Adrenal gland (tissue), 12 donors: ENCODE data around the gene CD72. TPM values are rescaled to one million over a fixed set of nuclear protein-coding genes. Genes with fewer than 3 reads are reported as not detected.
A peak's percentile ranks its signal among the peaks of the same experiment; 100 is the strongest.

ENCODE experiments used
- DNase-seq, 7 donors: peaks; one replicate each; pipeline ENCODE4 v3.0.0-alpha.2; 2019 to 2020
- H3K27ac ChIP-seq, 5 donors: fragments of 200-600 bp; sonication (generic) in 4 of 5; 1 replicate in 3 of 5; 2 replicates in 2 of 5; pipeline versions ENCODE4 v1.5.1 to v1.8.0; 2016 to 2020; ENCODE audit warnings: mild to moderate bottlenecking in 1 of 5
- H3K27me3 ChIP-seq: fragments of 200-600 bp; 2 replicates; pipeline ENCODE4 v1.8.0; 2021
- H3K36me3 ChIP-seq, 2 donors: fragments of 200-600 bp; replicated peaks in 1 of 2; 1 replicate in 1 of 2; 2 replicates in 1 of 2; pipeline versions ENCODE4 v1.5.1 to v1.8.0; 2018 to 2022
- H3K4me1 ChIP-seq, 2 donors: fragments of 200-600 bp; replicated peaks in 1 of 2; 1 replicate in 1 of 2; 2 replicates in 1 of 2; pipeline versions ENCODE4 v1.5.1 to v1.8.0; 2018 to 2021
- H3K4me3 ChIP-seq, 4 donors: fragments of 200-600 bp; sonication (generic) in 3 of 4; one replicate each; pipeline ENCODE4 v1.5.1; 2016 to 2018
- H3K9me3 ChIP-seq, 3 donors: fragments of 200-600 bp; sonication (generic) in 1 of 3; replicated peaks in 1 of 3; 1 replicate in 2 of 3; 2 replicates in 1 of 3; pipeline versions ENCODE4 v1.5.1 to v1.8.0; 2016 to 2021
- POLR2A ChIP-seq, 2 donors: fragments of 450-650 bp; IDR thresholded peaks; one replicate each; pipeline ENCODE4 v1.6.1; 2017; ENCODE audit warnings: antibody characterized with exemption in 2 of 2, mild to moderate bottlenecking in 2 of 2, moderate library complexity in 1 of 2
- WGBS, 4 donors: extraction: QIAGEN DNeasy Blood & Tissue Kit in 2 of 4; methylation state at CpG; one replicate each; pipeline versions ENCODE4 v1.1.5 to v1.1.7; 2013 to 2017; 5-methylcytosine and 5-hydroxymethylcytosine counted together
- intact Hi-C, 2 donors: fragments of 100-400 bp; cut with DNase I; formaldehyde crosslinking; loops; one replicate each; pipeline versions ENCODE4 v1.14.1 to v1.15.0; 2022 to 2023
- polyA plus RNA-seq, 3 donors: library from polyadenylated mRNA; stranded (reverse); fragments of 200-250 nt in 2 of 3; fragments of 350-450 nt in 1 of 3; fragmentation: Illumina TruSeq in 1 of 3; extraction: RNeasy Lipid Tissue Mini Kit (QIAGEN cat#74804) in 1 of 3; gene quantifications; one replicate each; pipeline ENCODE4 v1.2.3, GENCODE V29; 2013 to 2014
- total RNA-seq, 9 donors: library from RNA; depleted of rRNA in 4 of 9; stranded (reverse); fragments of >200 nt in 4 of 9; fragments of 120-200 nt in 1 of 9; fragmentation: NEBNext Ultra II Directional in 1 of 9; extraction: Animal tissue kit (Norgen Biotek cat#: 25700) in 1 of 9; gene quantifications; one replicate each; pipeline versions ENCODE4 v1.1.0 to v1.2.4, GENCODE V29; 2013 to 2023
- TF ChIP-seq, protein P1 (sequence below), 6 experiments: fragments of 450-650 bp in 4 of 6; fragments of 200-600 bp in 2 of 6; sonication (generic) in 1 of 6; IDR thresholded peaks; 1 replicate in 5 of 6; 2 replicates in 1 of 6; pipeline versions ENCODE4 v1.5.1 to v1.8.0; 2016 to 2021; ENCODE audit warnings: antibody characterized with exemption in 6 of 6, mild to moderate bottlenecking in 2 of 6, moderate library complexity in 1 of 6
- donor health status: healthy with polysubstance abuse.
- donor health status: Bipolar disorder and iron deficiency.
- donor health status: DM: yes; HTN: yes; CAD: no.
- donor health status: DM: no; HTN: no; CAD: no.
- donor health status: DM: no; HTN: no; CAD: no.
- donor health status: DM: yes; HTN: yes; CAD: no.

Gene CD72
- total and polyA plus RNA-seq, 12 donors, result 0.69 to 18.5 (median 4.3) TPM

DNA sequence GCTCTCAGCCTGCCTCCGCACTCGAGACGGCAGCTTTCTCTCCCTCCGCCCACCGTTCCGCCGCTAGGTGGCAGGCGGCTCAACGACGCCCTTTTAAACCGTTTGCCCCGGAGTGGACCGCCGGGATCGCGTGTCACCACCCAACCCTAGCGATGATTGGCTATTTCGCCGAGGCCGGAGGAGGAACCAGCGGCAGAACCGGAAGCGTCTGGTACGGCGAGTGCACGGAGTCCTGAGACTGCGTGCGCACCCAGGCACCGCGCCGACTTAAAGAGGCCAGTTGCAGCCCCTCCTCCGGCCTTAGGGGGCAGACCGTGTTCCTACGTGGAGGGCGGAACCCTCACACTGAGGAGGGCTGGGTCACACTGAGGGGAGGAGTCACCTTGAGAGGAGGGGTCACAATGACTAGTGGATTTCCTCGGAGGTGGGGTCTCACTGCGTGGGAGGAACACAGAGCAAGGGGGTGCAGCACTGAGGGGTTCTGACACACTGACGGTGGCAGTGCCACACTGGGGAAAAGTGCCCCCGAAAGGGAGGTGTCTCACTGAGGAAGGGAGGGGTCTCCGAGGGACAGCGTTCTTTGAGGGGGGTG lies 14.1 kb downstream of the CD72 start:
- Histone ChIP-seq H3K27me3 (no peaks in the 10 kb centered on the region), H3K27ac (peak overlapping the region; percentile 60 to 94 (median 93)), H3K4me1 (peaks cover 13 to 23% of the 10 kb centered on the region in 2 donors), H3K36me3 (peaks cover 0 to 15% of the 10 kb centered on the region in 2 donors), H3K9me3 (no peaks in the 10 kb centered on the region), H3K4me3 (peak overlapping the region in 2 of 4 donors; percentile 70 to 100)
- intact Hi-C loops, result no loop called here
- 0 to 2% (median 0%) methylated on average over 6 to 41 of the region's 41 CpGs for WGBS, 4 donors
- DNase-seq, result peak; percentile 99 to 100 (median 100)
- TF ChIP-seq, protein P1, sequence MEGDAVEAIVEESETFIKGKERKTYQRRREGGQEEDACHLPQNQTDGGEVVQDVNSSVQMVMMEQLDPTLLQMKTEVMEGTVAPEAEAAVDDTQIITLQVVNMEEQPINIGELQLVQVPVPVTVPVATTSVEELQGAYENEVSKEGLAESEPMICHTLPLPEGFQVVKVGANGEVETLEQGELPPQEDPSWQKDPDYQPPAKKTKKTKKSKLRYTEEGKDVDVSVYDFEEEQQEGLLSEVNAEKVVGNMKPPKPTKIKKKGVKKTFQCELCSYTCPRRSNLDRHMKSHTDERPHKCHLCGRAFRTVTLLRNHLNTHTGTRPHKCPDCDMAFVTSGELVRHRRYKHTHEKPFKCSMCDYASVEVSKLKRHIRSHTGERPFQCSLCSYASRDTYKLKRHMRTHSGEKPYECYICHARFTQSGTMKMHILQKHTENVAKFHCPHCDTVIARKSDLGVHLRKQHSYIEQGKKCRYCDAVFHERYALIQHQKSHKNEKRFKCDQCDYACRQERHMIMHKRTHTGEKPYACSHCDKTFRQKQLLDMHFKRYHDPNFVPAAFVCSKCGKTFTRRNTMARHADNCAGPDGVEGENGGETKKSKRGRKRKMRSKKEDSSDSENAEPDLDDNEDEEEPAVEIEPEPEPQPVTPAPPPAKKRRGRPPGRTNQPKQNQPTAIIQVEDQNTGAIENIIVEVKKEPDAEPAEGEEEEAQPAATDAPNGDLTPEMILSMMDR (IDR thresholded peaks at IDR 0.05), result peak; percentile 93 to 99 (median 98)
- peak; percentile 57 to 83 for TF ChIP-seq POLR2A (IDR thresholded peaks at IDR 0.05)

DNA sequence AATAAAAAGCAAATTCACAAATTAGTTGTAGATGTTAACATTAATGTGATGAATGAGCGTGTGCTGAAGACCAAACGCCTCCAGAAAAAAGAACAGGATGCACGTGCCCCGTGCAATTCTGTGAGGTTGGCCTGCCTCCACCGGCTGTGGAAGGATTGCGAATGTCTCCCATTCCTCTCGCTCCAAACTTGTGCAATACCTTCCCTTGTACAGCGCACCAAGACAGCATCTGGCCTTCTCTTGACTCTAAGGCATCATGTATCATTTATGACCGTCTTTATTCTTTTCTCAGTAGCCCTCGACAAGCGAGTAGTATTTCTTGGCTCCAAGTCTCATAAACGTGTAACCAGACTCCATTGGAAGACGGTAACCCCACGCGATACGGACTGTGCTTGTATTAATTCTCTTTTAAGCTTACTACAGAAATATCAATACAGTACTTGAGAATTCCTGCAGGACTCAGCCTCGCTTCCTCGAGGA lies 14.7 kb downstream of the CD72 start:
- peak; percentile 56 to 87 (median 72) for DNase-seq
- Histone ChIP-seq H3K36me3 (peaks cover 0 to 9% of the 10 kb centered on the region in 2 donors), H3K9me3 (no peaks in the 10 kb centered on the region), H3K27ac (peak overlapping the region; percentile 60 to 94 (median 93)), H3K4me1 (peaks cover 13 to 23% of the 10 kb centered on the region in 2 donors), H3K4me3 (peak overlapping the region in 2 of 4 donors; percentile 38 to 46), H3K27me3 (no peaks in the 10 kb centered on the region)
- intact Hi-C loops, result no loop called here
- 5 to 10% (median 9%) methylated on average over 16 to 18 of the region's 18 CpGs for WGBS, 4 donors
- TF ChIP-seq POLR2A (IDR thresholded peaks at IDR 0.05), result no peak
- TF ChIP-seq, protein P1 (IDR thresholded peaks at IDR 0.05), result no peak

DNA sequence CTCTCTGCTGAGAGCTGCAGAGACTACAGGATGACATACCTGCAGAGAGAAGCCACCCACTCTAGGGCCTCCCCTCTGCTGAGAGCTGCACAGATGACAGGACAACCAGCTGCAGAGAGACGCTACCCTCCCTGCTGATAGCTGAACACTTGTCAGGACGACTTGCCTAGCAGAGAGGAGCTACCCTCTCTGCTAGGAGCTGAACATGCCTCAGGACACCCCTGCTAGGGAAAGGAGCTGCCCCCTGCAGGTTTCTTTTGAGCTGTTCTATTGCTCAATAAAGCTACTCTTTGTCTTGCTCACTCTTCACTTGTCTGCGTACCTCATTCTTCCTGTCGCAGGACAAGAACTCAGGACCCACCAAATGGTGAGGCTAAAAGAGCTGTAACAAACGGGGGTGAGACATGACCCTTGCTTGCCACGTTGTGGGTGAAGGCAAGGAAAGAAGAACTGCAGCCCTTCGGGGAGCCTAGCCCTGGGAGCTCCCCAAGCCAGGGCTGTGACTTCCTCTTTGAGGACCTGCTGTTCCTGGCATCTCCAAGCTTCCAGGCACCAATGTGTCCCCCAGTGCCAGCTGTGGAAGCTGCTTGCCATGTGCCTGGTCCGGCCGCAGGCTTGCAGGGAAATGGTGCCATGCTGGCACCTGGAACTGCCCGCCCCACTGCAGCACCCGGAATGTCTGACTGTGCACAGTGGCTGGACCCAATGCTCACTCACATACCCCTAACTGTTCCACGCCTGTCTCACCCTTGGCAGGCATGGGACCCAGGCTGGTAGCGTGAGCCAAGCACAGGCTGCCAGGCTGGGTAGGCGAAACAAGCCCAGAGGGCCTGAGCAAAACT lies 18.2 kb downstream of the CD72 start:
- intact Hi-C loops, result no loop called here
- 76 to 86% (median 84%) methylated on average over 7 to 14 of the region's 14 CpGs for WGBS, 4 donors

More for the DNA sequence above, 18.2 kb downstream of the CD72 start:
- no peaks in the 10 kb centered on the region for H3K9me3 ChIP-seq
- TF ChIP-seq, protein P1 (IDR thresholded peaks at IDR 0.05), result peak in 1 of 6 experiments; percentile 12
- TF ChIP-seq POLR2A (IDR thresholded peaks at IDR 0.05), result no peak
- H3K4me1 ChIP-seq, result peaks cover 6 to 12% of the 10 kb centered on the region in 2 donors
- no peaks in the 10 kb centered on the region for H3K27me3 ChIP-seq
- H3K4me3 ChIP-seq, result no peak overlapping the region
- H3K36me3 ChIP-seq, result no peaks in the 10 kb centered on the region
- no peak for DNase-seq
- H3K27ac ChIP-seq, result no peak overlapping the region
